IPS-11a (cell line): ENCODE measurements around the gene ZSCAN5A.
"Not testable (repeated sequence)": the region's sequence is repeated elsewhere in the genome, so short reads cannot be mapped to it uniquely, and the experiment has no call there.

Source experiments
- H3K4me3 ChIP-seq: one replicate; pipeline ENCODE4 v1.5.1; 2013; ENCODE audit warnings: low read depth, low read length, control low read depth

Gene ZSCAN5A

GRCh38 chr19:56217039-56217949 lies 97.3 kb downstream of the ZSCAN5A start:
- no peak overlapping the region for H3K4me3 ChIP-seq

GRCh38 chr19:56211718-56212117 lies 102.9 kb downstream of the ZSCAN5A start:
- H3K4me3 ChIP-seq, result no peak overlapping the region

GRCh38 chr19:56210036-56210435 lies 104.6 kb downstream of the ZSCAN5A start:
- H3K4me3 ChIP-seq, result not testable (repeated sequence)

- H3K4me3 ChIP-seq, result no peak overlapping the region
Observed at GRCh38 chr19:56209091-56209490, 105.5 kb downstream of the ZSCAN5A start.

GRCh38 chr19:56207581-56207980 lies 107.1 kb downstream of the ZSCAN5A start:
- H3K4me3 ChIP-seq, result not testable (repeated sequence)

- no peak within 1 kb of the TSS for H3K4me3 ChIP-seq
Observed at GRCh38 chr19:56201973-56202372, 112.7 kb downstream of the ZSCAN5A start, which contains the start of gene ZSCAN5C. Gene ZSCAN5C, plus strand, starts transcription at chr19:56202273. Its CDS starts 3,641 bp downstream, at chr19:56205914.

GRCh38 chr19:56199687-56200086 lies 115.0 kb downstream of the ZSCAN5A start:
- H3K4me3 ChIP-seq, result no peak overlapping the region

- not testable (repeated sequence) for H3K4me3 ChIP-seq
Observed at GRCh38 chr19:56197646-56198045, 117.0 kb downstream of the ZSCAN5A start, which contains the start of gene ZSCAN5B. Gene ZSCAN5B, minus strand, starts transcription at chr19:56197783. Its CDS starts 4,731 bp downstream, at chr19:56193052.

- no peak overlapping the region for H3K4me3 ChIP-seq
Observed at GRCh38 chr19:56193981-56194640, 120.5 kb downstream of the ZSCAN5A start.

- H3K4me3 ChIP-seq, result no peak overlapping the region
Observed at GRCh38 chr19:56191711-56192110, 122.9 kb downstream of the ZSCAN5A start.

GRCh38 chr19:56191115-56191514 lies 123.5 kb downstream of the ZSCAN5A start:
- no peak overlapping the region for H3K4me3 ChIP-seq

- no peak overlapping the region for H3K4me3 ChIP-seq
Observed at GRCh38 chr19:56189785-56190184, 124.9 kb downstream of the ZSCAN5A start.

GRCh38 chr19:56177564-56178243 lies 136.9 kb downstream of the ZSCAN5A start:
- no peak overlapping the region for H3K4me3 ChIP-seq

- H3K4me3 ChIP-seq, result no peak overlapping the region
Observed at GRCh38 chr19:56176881-56177280, 137.8 kb downstream of the ZSCAN5A start.

GRCh38 chr19:56176310-56176709 lies 138.3 kb downstream of the ZSCAN5A start:
- not testable (repeated sequence) for H3K4me3 ChIP-seq

- H3K4me3 ChIP-seq, result not testable (repeated sequence)
Observed at GRCh38 chr19:56175861-56176307, 138.8 kb downstream of the ZSCAN5A start, which contains the start of gene GALP. Gene GALP, plus strand, starts transcription at chr19:56176008. Its CDS starts 1,101 bp downstream, at chr19:56177109.

- H3K4me3 ChIP-seq, result no peak overlapping the region
Observed at GRCh38 chr19:56174550-56174949, 140.1 kb downstream of the ZSCAN5A start.

- no peak overlapping the region for H3K4me3 ChIP-seq
Observed at GRCh38 chr19:56174086-56174485, 140.6 kb downstream of the ZSCAN5A start.
